Liver (tissue), 9 donors: ENCODE data around the gene OR10P1. TPM values are rescaled to one million over a fixed set of nuclear protein-coding genes. Genes with fewer than 3 reads are reported as not detected.

Experiments
- DNase-seq: peaks from one replicate; pipeline ENCODE4 v3.0.0-alpha.2; 2017; ENCODE audit warnings: low spot score
- H3K27ac ChIP-seq, 2 donors: one replicate each; pipeline ENCODE4 v1.7.0; 2013; ENCODE audit warnings: inconsistent platforms in 2 of 2, low read length in 2 of 2, control low read depth in 1 of 2, low read depth in 1 of 2, mild to moderate bottlenecking in 1 of 2
- H3K27me3 ChIP-seq, 4 donors: one replicate each; pipeline versions ENCODE4 v1.6.1 to v1.7.0; 2013; ENCODE audit warnings: low read length in 3 of 4, inconsistent platforms in 1 of 4, mild to moderate bottlenecking in 1 of 4, moderate library complexity in 1 of 4; ENCODE audit not compliant: control insufficient read depth in 4 of 4, insufficient read depth in 4 of 4
- H3K36me3 ChIP-seq, 4 donors: one replicate each; pipeline versions ENCODE4 v1.6.1 to v1.7.0; 2013; ENCODE audit warnings: low read length in 3 of 4, mild to moderate bottlenecking in 3 of 4, low read depth in 1 of 4, moderate library complexity in 1 of 4; ENCODE audit not compliant: control insufficient read depth in 4 of 4, insufficient read depth in 3 of 4
- H3K4me1 ChIP-seq, 4 donors: one replicate each; pipeline versions ENCODE4 v1.6.1 to v1.7.0; 2013; ENCODE audit warnings: low read length in 3 of 4, mild to moderate bottlenecking in 3 of 4, moderate library complexity in 1 of 4; ENCODE audit not compliant: control insufficient read depth in 4 of 4, insufficient read depth in 4 of 4
- H3K4me3 ChIP-seq, 3 donors: one replicate each; pipeline versions ENCODE4 v1.6.1 to v1.7.0; 2013; ENCODE audit warnings: low read length in 3 of 3, control low read depth in 1 of 3, low read depth in 1 of 3, mild to moderate bottlenecking in 1 of 3
- H3K9ac ChIP-seq, 2 donors: one replicate each; pipeline ENCODE4 v1.7.0; 2013; ENCODE audit warnings: low read length in 2 of 2, mild to moderate bottlenecking in 2 of 2, moderate library complexity in 2 of 2, control low read depth in 1 of 2, low read depth in 1 of 2
- H3K9me3 ChIP-seq, 4 donors: one replicate each; pipeline versions ENCODE4 v1.6.1 to v1.7.0; 2013; ENCODE audit warnings: low read length in 3 of 4; ENCODE audit not compliant: control insufficient read depth in 4 of 4
- ATF3 ChIP-seq: IDR thresholded peaks from 2 replicates; pipeline ENCODE4 v1.6.1; 2016; ENCODE audit warnings: antibody characterized with exemption
- CTCF ChIP-seq: fragments of 150-350 bp; IDR thresholded peaks from 2 replicates; pipeline ENCODE4 v1.5.1; 2017; ENCODE audit warnings: improper control_type of control experiment, low read depth, low read length; ENCODE audit not compliant: missing input control
- FOXA1 ChIP-seq: IDR thresholded peaks from 2 replicates; pipeline ENCODE4 v1.6.1; 2016; ENCODE audit warnings: antibody characterized with exemption
- FOXA2 ChIP-seq: IDR thresholded peaks from 2 replicates; pipeline ENCODE4 v1.6.1; 2016; ENCODE audit warnings: antibody characterized with exemption
- GABPA ChIP-seq, 2 donors: IDR thresholded peaks in 1 of 2; conservative IDR thresholded peaks in 1 of 2; 2 replicates each; pipeline ENCODE4 v1.6.1; 2016; ENCODE audit warnings: antibody characterized with exemption in 2 of 2, mild to moderate bottlenecking in 1 of 2, moderate library complexity in 1 of 2
- RAD21 ChIP-seq, 2 donors: IDR thresholded peaks; 2 replicates each; pipeline ENCODE4 v1.6.1; 2016; ENCODE audit warnings: antibody characterized with exemption in 2 of 2, mild to moderate bottlenecking in 2 of 2
- REST ChIP-seq: IDR thresholded peaks from 2 replicates; pipeline ENCODE4 v1.6.1; 2016; ENCODE audit warnings: antibody characterized with exemption, mild to moderate bottlenecking
- RXRA ChIP-seq, 2 donors: IDR thresholded peaks; 2 replicates each; pipeline ENCODE4 v1.6.1; 2017 to 2018; ENCODE audit warnings: antibody characterized with exemption in 2 of 2, mild to moderate bottlenecking in 1 of 2
- SP1 ChIP-seq: IDR thresholded peaks from 2 replicates; pipeline ENCODE4 v1.6.1; 2018; ENCODE audit warnings: antibody characterized with exemption, mild to moderate bottlenecking
- TAF1 ChIP-seq: conservative IDR thresholded peaks from 2 replicates; pipeline ENCODE4 v1.6.1; 2016; ENCODE audit warnings: antibody characterized with exemption, mild to moderate bottlenecking
- ZBTB33 ChIP-seq: IDR thresholded peaks from 2 replicates; pipeline ENCODE4 v1.6.1; 2016; ENCODE audit warnings: antibody characterized with exemption
- WGBS: extraction: QIAGEN DNeasy Blood & Tissue Kit; methylation state at CpG from one replicate; pipeline ENCODE4 v1.1.7; 2013; 5-methylcytosine and 5-hydroxymethylcytosine counted together
- polyA plus RNA-seq, 2 donors: library from polyadenylated mRNA; stranded (reverse) in 1 of 2; unstranded in 1 of 2; fragments of 200-250 nt in 1 of 2; fragments of >200 nt in 1 of 2; fragmentation: Nextera tagmentation in 1 of 2; extraction: Ambion mirVana in 1 of 2; gene quantifications; one replicate each; pipeline versions ENCODE4 v1.2.1 to v1.2.3, GENCODE V29; 2013 to 2015
- total RNA-seq, 2 donors: library from RNA; depleted of rRNA; stranded (reverse); fragments of >200 nt; gene quantifications; one replicate each; pipeline ENCODE4 v1.2.3, GENCODE V29; 2014
- donor health status: healthy.
- donor health status: healthy.
- donor health status: healthy.
- donor health status: healthy.
- donor health status: healthy.

Gene OR10P1
- total and polyA plus RNA-seq, 4 donors = not detected

GRCh38 chr12:55651299-55651683 lies 14.6 kb downstream of the OR10P1 start:
- H3K9me3 ChIP-seq = no peaks in the 10 kb centered on the region
- no peaks in the 10 kb centered on the region for H3K27me3 ChIP-seq
- no peak overlapping the region for H3K27ac ChIP-seq
- no peak for DNase-seq
- H3K9ac ChIP-seq = no peak overlapping the region
- H3K4me3 ChIP-seq = no peak overlapping the region
- 79% methylated on average over 5 of the region's 5 CpGs for WGBS
- no peaks in the 10 kb centered on the region for H3K36me3 ChIP-seq
- H3K4me1 ChIP-seq = peaks cover 0 to 4% (median 1%) of the 10 kb centered on the region in 4 donors
- TF ChIP-seq RAD21 (IDR thresholded peaks at IDR 0.05) (no peak), RXRA (IDR thresholded peaks at IDR 0.05) (no peak), FOXA2 (no peak), CTCF (no peak), ATF3 (no peak), SP1 (no peak), GABPA (IDR thresholded peaks at IDR 0.05 in 1 of 2, conservative IDR thresholded peaks at IDR 0.05 in 1 of 2) (no peak), REST (no peak)

GRCh38 chr12:55652352-55652751 lies 15.7 kb downstream of the OR10P1 start:
- Histone ChIP-seq H3K27ac (no peak overlapping the region), H3K36me3 (no peaks in the 10 kb centered on the region), H3K9ac (no peak overlapping the region), H3K4me1 (peaks cover 0 to 2% (median under 1%) of the 10 kb centered on the region in 4 donors), H3K9me3 (no peaks in the 10 kb centered on the region), H3K27me3 (no peaks in the 10 kb centered on the region), H3K4me3 (no peak overlapping the region)
- 70% methylated on average over 3 of the region's 3 CpGs for WGBS
- DNase-seq = no peak
- TF ChIP-seq FOXA1 (no peak), TAF1 (no peak), ZBTB33 (no peak), RAD21 (IDR thresholded peaks at IDR 0.05) (no peak), ATF3 (no peak), REST (no peak), CTCF (no peak), RXRA (IDR thresholded peaks at IDR 0.05) (no peak), SP1 (no peak)
